GM19455 (cell line): Measurements from ENCODE around the gene COL5A1.
"Not testable (repeated sequence)": the region's sequence is repeated elsewhere in the genome, so short reads cannot be mapped to it uniquely, and the experiment has no call there.

ENCODE experiments used
- ATAC-seq: cut with Tn5 transposase; IDR thresholded peaks from one replicate; pipeline ENCODE4 v1.9.1; 2021; ENCODE audit not compliant: unreplicated experiment

COL5A1 gene

GRCh38 chr9:134638502-134639090 lies 3.0 kb upstream of the COL5A1 start:
- ATAC-seq: no peak

DNA sequence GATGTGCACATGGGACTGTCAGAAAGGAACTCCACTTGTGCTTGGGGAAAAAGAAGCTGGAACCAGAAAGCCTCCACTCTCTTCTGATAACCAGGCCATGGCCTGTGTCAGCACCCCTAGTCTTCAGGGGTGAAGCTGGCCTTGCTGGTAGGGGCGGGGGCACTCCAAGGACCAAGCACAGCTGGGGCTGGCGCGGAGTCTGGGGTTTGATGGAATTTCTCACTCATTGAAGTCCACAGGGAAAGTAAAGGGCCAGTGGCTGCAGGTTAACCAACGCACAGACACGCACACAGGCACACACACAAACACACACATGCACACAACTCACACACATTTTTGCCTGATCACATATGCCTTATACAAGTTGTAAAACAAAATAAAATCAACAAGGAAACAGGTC lies 1.6 kb upstream of the COL5A1 start:
- no peak for ATAC-seq

DNA sequence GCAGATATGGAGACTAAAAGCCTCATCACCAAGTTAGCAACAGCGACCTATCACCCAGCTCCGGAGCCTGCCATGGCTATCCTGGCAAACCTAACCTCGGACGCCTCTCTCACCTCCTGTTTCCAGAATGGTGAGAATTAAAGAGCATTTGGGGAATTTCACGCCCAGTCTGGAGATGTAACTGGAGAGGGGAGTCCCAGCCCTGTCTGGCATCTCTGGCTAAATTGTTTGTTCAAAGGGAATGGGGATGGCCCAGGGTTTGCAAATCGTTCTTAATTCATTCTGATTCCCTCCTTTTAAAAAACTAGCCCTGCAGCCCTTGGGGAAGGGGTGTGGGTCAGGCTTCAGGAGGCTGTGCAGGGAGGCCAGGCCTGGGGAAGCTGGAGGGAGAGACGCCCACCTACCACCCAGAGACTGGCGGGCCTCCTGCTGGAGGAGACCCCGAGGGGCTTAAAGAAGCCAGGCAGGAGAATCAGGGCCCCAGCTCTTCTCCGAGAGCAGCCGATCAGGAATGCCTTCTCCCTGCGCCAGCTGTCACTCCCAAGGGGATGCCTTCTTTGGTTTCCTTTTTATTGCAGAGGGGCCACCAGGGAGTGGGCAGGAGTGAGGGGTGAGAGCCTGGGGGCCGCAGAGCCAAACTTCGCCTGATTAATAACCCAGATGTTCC lies 964 bp upstream of the COL5A1 start:
- no peak for ATAC-seq

DNA sequence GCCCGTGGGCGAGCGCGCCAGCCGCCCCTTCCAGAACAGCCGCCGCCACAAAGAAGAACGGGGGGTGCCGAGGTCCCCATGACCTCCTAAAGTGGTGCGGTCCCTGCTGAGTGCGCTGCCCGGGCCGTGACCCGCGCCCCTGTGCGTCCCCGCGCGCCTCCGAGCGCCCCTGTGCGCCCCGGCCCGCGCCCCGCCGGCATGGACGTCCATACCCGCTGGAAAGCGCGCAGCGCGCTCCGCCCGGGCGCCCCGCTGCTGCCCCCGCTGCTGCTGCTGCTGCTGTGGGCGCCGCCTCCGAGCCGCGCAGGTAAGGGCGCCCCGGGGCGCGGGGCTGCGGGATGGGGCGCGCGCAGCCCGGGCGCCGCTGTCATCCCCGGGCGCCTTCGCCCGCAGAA lies 384 bp downstream of the COL5A1 start:
- ATAC-seq: no peak

GRCh38 chr9:134642385-134643181 lies 980 bp downstream of the COL5A1 start:
- ATAC-seq: no peak

DNA sequence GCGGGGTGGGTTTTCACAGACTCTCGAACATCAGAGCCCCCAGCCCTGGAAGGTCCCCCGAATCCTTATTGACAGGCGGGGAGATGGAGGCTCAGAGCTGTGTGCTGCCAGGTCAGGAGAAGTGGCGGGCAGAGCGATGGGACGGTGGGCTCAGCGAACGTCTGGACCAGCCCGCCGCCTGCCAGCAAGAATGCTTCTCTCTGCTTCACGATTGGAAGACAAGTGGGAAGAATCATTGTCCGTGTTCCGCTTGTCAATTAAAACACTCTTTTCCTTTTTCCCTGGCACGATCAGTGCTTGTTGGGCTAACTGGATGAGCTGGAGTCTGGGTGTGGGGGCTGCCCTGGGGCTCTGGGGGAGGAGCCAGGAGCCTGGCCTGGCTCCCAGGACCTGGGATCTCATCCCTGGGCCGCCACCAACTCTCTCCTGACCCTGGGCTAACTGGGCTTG lies 1.6 kb downstream of the COL5A1 start:
- no peak for ATAC-seq

DNA sequence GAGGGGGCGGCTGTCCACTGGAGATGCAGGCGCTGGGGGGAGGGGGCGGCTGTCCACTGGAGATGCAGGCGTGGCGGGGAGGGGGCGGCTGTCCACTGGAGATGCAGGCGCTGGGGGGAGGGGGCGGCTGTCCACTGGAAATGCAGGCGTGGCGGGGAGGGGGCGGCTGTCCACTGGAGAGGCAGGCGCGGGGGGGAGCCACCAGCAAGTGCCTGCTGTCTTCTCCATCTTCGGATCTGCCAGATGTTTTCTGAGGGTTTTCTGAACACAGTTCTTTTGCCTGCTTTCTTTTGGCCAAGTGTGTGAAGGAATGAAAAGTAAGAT lies 2.8 kb downstream of the COL5A1 start:
- not testable (repeated sequence) for ATAC-seq

DNA sequence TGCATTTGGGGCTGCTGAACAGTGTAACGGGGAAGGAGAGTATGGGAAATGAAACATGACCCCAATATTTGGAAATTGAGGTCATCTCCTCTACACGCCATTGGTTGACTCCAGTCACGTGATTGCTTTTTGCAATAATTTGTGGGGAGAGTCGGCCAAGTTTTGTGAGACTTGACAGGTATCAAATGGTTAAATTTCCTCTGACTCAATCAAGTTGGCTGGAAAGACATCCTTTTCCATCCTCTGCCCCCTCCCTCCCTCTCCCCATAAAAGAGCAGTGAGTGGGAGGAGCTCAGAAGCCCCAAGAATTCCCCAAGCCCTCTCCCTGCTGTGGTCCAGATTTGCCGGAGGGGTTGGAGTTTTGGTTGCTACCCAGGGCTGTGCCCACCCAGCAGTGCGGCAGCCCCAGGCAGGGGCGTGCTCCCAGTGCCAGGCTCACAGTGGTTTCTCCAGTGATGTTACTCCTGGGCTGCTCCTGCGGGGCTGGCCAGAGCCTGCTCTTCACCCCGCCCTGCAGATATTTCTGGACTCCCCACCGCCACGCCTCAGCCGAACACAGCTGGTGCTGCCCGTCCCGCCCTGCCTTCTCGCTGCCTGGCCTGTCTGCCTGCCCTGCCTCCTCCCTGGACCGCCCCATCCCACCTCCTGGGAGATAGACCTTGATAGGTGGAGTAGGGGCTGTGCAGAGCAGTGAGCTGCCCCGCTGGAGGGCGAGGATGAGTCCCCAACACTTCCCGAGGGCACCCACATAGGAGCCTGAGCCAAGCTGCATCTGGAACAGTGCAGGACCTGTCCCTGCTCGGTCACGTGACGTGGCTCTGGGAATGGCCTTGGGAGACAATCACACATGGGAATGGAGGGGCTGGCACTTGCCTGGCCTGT lies 3.4 kb downstream of the COL5A1 start:
- ATAC-seq: no peak

GRCh38 chr9:134645607-134646365 lies 4.2 kb downstream of the COL5A1 start:
- ATAC-seq: no peak

GRCh38 chr9:134647359-134648080 lies 5.9 kb downstream of the COL5A1 start:
- ATAC-seq: no peak

GRCh38 chr9:134648701-134649530 lies 7.3 kb downstream of the COL5A1 start:
- ATAC-seq: no peak

GRCh38 chr9:134650431-134651190 lies 9.0 kb downstream of the COL5A1 start:
- no peak for ATAC-seq

DNA sequence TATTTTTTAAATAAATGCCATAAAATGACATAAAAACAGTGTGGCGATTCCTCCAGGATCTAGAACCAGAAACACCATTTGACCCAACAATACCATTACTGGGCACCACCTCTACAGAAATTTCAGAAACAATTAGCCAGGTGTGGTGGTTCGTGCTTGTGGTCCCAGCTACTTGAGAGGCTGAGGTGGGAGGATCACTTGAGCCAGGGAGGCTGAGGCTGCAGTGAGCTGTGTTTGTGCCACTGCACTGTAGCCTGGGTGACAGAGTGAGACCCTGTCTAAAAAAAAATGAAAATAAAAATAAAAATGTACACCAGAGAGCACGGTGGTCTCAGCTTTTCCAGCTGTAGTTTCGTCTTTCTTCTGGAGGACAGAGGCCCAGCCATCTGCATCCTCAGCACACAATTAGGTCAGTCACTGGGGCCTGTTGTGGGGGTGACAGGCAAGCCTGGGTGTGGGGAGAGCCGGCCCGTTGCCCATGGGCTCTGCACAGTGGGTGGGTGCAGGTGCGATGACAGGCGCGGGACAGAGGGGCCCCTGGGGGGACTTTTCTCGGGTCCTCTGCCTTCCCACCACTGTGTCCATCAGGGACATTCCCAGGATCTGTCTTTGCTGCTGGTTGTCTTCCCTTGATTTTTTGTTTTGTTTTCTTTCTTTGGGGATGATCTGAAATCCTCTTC lies 9.8 kb downstream of the COL5A1 start:
- no peak for ATAC-seq

DNA sequence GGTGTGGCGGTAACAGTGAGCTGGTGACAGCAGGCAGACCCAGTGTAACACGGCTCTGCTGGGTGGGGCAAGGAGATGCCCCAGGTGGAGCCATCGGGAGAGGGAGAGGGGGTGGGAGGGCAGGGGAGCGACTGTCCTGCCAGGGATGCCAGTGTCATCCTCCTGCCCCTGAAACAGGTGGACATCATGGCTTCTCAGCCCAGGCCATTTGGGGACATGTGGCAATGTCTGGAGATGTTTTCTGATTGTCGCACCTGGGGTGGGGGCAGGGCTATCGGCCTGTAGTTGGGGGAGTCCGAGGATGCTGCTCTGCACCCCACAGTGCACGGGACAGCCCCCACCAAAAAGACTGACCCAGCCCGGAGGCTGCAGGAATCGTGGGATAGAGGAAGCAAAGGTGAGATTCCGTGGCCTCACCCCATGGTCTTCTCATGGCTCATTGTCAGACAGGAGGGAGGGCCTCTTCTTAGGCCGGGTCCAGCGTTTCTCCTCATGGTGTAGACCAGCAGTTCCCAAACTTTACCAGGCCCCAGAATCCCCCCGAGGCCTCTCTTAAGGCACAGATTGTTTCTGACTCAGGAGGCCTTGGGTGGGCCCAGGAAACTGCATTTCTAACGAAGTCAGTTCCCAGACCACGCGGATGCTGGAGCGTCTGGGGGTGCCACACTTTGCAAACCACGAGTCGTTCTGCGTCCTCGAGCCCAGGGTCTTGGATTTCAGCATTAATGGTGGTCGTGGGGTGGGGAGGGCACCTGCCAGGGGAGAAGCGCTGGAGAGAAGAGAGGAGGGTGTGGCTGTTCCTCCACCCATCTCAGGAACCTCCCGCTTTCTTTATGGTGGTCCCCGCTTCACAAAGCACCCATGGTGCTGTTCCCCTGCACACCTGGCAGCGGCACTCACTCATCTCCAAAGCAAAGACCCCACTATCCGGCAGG lies 11.0 kb downstream of the COL5A1 start:
- no peak for ATAC-seq

DNA sequence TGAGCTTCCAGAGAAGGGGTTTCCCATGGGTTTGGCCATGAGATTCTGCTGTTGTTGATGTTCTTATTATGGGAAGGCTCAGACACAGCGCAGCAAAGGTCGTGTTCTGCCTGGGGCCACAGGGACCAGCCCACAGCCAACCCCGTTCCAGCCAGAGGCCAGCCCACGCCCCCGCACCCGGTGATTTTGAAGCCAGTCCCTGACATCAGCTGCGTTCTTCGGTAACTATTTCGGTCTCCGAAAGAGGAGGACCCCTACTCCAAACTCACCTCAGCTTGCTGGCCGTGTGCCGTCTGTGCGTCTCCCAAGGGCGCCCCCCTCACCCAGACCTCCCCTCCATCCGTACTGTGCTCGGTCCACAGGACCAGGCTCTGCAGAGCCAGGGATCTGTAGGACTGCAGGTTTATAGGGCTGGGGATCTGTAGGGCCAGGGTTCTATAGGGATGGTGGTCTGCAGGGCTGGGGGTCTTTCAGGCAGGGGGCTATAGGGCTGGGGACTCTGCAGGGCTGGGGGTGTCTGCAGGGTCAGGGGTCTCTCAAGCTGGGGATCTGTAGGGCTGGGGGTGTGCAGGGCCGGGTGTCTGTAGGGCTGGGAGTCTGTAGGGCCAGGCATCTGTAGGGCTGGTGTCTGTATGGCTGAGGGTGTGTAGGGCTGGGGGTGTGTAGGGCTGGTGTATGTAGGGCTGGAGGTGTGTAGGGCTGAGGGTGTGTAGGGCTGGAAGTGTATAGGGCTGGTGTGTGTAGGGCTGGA lies 11.8 kb downstream of the COL5A1 start:
- ATAC-seq: no peak

DNA sequence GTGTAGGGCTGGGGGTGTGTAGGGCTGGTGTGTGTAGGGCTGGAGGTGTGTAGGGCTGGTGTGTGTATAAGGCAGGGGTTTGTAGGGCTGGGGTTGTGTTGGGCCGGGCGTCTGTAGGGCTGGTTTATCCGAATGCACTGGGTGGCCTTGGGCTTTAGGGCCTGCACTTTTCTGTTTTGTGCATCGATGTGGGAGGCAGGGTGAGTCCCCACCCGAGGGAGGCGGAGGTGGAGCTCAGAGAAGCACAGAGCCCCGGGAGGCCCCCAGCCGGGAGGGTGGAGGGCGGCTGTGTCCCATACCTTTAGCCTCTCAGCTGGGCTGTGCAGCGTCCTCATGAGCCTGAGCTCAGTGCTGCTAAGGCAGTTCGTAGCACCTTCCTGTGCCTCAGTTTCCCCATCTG lies 13.5 kb downstream of the COL5A1 start:
- no peak for ATAC-seq
